ENCODE results near the gene SCLY.
"Not testable (repeated sequence)": the region's sequence is repeated elsewhere in the genome, so short reads cannot be mapped to it uniquely, and the experiment has no call there.

SCLY gene

DNA sequence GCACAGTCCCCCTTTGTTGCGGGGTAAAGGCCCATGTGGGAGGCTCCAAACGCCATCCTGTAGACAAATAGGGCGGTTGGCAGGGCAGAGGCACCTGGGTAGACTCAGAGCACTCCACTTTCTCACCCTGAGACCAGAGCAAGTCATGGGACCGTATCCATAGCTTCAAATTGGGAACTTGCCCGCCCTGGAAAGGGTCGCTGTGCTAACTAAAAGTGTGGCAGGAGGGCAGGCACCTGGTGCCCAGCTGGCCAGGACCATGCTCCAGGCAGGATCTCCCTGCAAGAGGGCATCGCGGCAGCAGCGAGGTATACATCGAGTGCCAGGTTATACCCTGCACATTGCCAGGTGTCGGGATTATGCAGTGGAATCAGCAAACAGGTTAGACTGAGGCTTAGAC, 20.8 kb upstream of the SCLY start:
- DNase-seq (ENCODE audit: low read depth in 2 of 2): no peak

DNA sequence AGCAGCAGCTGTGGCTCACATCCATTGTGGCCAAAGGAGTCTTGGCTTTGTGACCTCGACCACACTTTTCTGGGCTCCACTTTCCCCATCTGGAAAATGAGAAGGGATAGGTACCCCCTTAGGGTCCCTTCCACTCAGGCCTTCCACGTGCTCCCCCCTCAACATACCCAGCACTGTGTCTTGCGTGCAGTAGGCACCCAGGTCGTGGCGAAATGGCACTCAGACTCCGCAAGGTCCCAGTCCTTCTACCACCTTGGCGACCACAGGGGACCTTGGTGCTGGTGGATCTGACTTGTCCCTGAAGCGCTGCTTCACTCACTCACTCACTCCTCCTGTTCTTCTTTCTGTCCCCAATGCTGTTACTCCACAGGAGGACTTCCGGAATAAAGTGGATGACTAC, 19.9 kb upstream of the SCLY start:
- DNase-seq (ENCODE audit: low read depth in 2 of 2): no peak

DNA sequence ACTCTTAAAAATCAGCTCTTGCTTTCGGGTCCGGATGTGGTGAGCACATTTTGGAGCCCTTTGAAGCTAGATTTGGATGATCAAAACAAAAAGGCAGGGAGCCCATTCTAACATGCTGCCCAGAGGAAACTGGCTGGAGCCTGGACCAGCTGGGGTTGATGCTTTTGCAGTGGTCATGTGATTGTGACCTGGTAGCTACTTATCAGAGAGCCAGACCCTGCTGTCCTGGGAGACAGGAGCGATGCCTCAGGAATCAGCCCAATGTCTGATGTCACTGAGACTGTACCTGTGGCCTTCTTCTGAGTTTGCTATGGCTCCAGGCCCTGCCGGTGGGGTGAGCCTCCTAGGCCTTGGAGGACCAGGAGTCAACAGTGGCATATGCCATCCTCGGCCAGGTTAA, 18.7 kb upstream of the SCLY start:
- DNase-seq (ENCODE audit: low read depth in 2 of 2): no peak

DNA sequence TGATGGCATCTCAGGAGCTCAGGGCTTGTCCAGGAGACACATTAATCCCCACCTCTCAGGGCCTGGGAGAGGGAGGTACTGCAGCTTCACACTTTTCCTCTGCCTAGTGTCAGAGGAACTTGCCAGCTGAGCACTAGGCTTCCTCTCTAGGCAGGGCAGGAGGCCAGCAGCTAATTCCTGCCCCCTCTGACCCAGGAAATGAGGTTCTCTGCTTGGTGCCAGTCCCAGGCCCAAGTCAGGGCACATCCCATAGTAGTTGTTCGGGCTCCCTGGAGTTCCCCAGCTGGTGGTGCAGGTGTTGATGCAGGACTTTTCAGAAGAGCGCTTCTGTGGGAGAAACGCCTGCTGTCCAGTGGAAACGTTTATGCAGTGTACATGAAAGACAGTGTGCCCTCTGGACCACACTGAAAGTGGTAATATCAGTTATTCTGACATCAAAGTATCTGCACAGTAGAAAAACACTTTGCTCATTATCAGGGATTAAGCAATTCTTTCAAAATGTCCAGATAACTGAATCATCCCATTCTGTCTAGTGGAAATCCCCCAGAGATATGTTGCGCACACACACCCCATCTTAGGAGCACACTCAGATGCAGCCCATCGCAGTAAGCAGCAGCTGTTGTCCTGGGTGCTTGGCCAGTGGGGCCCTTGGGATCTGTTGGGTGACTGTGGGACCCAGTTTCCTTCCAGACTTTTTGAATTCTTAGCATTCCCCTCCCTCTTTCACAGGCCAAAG, 17.8 kb upstream of the SCLY start:
- DNase-seq (ENCODE audit: low read depth in 2 of 2): no peak

DNA sequence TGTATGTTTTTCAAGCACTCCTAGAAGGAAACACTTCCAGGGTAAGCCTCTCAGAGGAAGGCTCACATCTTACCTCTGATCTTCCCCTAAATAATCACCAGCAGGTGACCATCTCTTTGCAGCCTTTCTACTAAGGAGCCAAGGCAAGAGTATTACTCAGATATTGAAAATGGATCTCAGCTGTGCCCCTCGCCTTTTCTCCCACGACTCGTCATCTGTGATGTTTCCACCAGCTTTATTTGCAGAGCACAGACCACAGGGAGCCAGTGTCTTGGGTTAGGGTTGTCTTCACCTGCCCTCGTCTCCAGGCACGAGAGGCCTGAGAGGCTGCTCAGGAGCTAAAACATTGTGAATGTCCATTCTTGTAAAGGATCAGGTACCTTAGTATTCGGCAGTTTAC, 16.9 kb upstream of the SCLY start:
- DNase-seq (ENCODE audit: low read depth in 2 of 2): no peak

DNA sequence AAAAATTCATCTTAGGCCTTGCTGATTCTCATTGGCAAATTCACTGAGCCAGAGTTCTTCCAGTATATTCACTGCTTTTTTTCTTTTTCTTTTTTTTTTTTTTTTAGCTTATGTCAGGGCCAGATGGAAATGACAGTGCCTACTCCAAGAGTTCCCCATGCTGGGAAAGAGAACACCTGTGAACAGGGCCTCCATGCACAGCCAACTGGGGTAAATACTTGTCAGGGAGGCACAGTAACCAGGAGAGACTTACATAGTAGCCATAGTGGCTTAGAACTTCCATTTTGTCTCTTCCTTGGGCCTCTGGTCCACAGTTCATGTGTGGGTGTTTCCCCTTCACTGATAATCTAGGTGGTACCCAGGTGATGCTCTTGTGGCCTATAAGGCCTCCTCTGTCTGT, 15.2 kb upstream of the SCLY start:
- DNase-seq (ENCODE audit: low read depth in 2 of 2): no peak

DNA sequence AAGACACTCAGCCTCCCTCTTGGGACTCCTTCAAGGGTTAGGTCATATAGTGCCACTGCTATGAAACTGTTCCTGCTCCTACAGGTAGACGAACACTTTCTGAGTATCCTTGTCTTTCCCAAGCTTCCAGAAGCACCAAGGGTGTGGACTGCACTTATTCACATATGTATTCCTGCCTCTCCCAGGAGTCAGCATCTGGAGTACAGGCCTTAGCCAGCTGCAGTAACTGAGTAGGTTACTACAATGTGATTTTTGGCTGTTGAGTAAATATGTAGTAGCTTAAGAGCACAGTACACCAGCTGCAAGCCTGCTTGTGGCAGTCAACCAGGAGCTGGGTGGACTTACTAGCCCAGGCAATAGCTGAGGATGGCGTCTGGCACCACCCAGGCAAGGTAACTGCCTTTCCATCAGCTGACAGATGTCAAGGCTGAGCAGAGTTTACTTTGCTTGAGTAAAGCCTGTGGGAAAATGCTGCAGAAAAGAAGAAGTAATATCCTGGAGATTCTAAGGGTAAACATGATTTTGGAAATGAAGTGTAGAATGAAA, 14.0 kb upstream of the SCLY start:
- DNase-seq (ENCODE audit: low read depth in 2 of 2): no peak

DNA sequence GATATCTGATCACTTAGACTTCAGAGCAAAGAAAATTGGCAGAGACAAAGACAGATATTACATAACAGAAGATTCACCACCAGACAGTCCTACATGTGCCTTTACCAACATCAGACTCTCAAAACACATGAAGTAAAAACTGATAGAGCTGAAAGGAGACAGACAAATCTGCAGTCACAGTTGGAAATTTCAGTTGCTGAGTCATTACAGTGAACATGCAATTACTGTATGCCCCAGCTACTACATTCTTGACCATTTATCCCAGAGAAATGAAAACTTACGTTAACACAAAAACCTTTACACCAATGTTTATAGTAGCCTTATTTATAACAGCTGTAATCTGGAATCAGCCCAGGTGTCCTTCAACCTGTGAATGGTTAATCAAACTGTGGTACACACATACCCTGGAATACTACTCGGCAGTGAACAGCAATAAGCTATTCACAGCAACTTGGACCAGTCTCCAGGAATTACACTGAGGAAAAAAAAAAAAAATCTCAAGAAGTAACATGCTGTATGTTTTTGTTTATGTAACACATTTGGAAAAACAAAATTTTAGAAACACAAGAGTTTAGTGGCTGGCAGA, 7.5 kb upstream of the SCLY start:
- DNase-seq (ENCODE audit: low read depth in 2 of 2): no peak

DNA sequence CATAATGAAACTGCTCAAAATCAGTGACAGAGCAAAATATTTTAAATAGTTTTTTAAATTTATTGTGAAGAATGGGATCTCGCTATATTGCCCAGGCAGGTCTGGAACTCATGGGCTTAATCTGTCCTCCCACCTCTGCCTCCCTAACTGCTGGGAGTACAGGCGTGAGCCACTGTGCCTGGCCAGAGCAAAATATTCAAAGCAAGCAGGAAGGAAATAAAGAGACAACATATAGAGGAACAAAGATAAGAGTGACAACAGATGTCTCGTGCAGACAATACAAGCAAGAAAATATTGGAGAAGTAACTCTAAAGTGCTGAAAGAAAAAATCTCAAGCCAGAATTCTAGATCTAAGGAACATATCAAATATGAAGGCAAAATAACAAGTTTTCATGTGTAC, 5.0 kb upstream of the SCLY start:
- DNase-seq (ENCODE audit: low read depth in 2 of 2): no peak

DNA sequence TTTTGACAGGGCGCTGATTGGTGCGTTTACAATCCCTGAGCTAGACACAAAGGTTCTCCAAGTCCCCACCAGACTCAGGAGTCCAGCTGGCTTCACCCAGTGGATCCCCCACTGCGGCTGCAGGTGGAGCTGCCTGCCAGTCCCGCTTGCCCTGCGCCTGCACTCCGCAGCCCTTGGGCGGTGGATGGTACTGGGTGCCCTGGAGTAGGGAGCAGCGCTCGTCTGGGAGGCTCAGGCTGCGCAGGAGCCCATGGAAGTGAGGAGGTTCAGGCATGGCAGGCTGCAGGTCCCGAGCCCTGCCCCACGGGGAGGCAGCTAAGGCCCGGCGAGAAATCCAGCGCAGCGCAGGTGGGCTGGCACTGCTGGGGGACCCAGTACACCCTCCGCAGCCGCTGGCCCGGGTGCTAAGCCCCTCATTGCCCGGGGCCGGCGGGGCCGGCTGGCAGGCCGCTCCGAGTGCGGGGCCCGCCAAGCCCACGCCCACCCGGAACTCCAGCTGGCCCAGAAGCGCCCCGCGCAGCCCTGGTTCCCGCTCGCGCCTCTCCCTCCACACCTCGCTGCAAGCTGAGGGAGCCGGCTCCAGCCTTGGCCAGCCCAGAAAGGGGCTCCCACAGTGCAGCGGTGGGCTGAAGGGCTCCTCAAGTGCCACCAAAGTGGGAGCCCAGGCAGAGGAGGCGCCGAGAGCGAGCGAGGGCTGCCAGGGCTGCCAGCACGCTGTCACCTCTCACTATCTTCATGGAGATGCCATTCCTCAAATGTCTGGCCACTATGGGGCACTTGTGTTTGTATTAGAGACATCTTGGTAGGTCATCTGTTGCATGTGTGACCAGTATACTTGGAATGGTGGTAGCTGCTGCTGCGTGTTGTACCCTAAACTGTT, 2.9 kb upstream of the SCLY start:
- not testable (repeated sequence) for DNase-seq (ENCODE audit: low read depth in 2 of 2)

DNA sequence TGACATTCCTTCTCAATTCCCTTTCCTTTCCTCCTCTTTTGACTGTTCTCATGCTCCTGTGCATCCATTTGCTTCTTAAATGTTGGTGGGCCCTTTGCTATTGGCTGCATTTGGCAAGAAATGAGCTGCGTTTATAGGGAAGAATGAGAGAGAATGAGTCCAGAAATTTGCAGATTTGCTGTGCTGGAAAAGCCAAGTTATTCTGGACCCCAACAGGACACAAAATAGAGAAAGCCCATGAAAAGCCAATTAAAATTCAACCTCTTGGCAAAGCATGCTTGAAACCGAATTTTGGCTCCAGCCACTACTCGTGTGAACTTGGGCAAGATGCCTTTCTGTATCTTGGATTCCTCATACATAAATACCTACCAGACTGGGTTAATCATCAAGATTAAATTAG, 1.3 kb upstream of the SCLY start:
- DNase-seq (ENCODE audit: low read depth in 2 of 2): no peak

DNA sequence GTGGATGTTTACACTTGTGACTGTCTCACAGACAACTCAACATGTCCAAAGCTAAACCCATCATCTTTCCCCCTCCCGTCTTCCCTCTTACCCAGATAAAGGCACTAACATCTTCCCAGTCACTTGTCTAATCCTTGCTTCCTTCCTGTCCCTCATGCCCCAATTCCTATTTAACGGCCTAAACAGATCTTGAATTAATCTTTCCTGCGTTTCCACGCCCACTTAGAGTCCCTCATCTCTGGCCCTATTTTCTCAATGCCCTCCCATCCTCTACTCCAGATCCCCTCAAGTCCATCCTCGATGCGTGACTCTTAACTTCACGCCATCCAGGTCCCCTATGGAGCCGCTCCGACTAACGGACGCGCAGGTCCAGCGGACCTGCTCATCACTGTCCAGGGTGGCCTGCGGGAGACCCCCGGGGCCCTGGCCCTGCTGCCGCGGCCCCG, 682 bp upstream of the SCLY start:
- no peak for DNase-seq (ENCODE audit: low read depth in 2 of 2)

DNA sequence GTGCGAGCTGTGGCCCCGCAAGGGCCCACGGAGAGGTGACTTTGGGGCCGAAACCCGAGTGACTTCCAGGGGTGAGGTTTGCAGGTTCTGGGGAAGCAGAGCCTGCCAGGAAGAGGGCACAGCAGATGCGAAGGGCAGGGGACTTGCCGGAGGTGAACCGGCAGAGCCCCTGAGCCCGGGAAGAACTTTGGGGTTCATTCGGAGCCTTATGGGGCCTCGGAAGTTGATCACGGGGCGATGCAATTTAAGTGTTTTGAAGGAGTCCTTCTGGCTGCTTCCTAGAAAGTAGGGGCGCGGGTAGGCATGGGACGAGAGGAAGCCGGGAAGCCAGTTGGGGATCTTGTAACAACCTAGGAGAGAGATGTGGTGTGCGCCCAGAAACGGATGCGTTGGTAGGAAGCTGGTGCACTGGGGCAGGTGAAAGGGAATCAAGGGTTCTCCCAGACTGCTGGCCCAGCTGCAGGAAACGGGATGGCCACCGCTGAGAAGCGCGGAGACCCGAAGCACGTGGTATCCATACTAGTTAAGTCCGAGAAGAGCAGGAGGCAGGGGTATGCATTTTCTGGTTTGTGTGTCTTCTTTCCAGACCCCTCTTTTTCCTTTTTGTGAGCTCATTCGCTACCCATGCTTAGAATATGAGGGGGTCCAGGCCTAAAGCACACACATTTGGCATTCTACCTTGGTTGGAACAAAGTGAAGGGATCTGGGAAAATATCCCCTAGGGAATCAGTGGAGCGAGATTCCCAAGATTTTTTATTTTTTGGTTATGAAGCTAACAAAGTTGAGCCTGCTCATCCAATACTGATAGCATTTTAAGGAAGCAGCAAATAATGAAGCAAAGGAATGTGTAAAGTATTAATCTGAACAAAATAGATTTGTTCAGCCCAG, 758 bp downstream of the SCLY start:
- DNase-seq (ENCODE audit: low read depth in 2 of 2): no peak

DNA sequence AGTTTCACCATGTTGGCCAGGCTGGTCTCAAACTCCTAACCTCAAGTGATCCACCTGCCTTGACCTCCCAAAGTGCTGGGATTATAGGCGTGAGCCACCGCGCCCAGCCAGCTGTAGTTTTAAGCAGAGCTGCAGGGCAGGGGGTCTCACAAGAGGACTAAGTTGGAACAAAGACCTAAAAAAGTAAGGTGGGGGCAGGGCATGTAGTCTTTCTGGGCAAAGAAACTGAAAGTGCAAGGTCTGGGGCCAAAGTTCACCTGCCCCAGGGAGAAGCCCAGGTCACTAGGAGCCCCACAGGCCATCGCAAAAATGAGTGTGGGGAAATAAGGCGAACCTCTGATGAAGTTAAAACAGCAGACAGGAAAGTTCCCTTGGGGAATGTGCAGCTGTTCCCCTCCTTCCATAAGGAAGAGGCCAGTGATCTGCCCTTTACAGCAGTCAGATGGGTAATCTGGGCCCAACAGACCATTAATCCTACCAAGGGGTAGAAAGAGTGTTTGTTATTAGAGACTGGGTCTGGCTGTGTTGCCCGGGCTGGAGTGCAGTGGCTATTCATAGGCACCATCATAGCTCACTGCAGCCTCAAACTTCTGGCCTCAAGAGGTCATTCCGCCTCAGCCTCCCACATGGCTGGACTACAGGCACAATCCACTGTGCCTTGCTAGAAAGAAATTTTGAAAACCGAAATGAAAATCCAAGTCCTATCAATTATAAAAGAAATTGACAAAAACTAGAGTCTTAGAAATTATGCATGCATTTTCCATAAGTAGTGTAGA, 2.8 kb downstream of the SCLY start:
- DNase-seq (ENCODE audit: low read depth in 2 of 2): no peak

DNA sequence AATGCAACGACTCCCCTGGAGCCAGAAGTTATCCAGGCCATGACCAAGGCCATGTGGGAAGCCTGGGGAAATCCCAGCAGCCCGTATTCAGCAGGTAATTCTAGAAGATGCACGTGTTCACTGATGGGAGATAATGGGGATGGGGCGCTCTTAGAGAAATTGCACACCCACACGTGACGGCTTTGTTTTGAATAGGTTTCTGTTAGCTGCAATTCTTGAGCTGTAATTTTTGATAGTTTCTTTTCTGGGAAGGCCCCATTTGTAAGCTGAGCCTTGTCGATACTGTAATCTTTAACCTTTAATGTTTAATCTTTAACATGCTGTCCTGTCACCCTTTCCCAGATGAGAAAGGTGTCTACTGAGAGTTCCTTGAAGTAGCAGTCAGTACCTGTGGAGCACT, 3.6 kb downstream of the SCLY start:
- no peak for DNase-seq (ENCODE audit: low read depth in 2 of 2)

DNA sequence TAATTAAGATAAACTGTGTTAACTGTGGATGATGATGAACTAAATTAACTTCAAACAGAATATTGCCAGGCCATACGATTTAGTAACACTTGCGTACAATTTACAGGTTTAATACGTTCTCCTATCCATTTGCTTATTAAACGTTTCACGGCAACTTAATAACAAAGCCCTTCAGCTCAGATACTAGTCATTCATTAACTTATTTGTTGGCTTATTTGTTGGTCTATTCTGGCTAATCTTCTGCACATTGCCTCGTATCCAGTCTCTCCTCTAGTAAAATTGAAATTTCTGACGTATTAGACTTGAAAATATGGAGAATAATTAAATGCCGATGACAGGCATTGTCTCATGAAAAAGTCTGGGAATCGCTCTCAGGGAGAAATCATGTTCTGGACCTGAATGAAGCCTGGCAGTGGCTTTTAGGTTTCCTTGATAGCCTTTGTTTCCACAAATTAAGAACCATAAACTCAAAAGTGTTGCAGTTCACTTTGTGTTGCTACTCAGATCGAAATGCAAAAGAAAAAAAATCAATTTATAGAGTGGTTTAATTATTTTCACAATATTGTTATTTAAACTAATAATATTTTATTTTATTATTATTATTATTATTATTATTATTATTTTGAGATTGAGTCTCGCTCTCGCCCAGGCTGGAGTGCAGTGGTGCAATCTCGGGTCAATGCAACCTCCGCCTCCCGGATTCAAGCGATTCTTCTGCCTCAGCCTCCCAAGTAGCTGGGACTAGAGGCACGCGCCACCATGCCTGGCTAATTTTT, 4.5 kb downstream of the SCLY start:
- DNase-seq (ENCODE audit: low read depth in 2 of 2): no peak

DNA sequence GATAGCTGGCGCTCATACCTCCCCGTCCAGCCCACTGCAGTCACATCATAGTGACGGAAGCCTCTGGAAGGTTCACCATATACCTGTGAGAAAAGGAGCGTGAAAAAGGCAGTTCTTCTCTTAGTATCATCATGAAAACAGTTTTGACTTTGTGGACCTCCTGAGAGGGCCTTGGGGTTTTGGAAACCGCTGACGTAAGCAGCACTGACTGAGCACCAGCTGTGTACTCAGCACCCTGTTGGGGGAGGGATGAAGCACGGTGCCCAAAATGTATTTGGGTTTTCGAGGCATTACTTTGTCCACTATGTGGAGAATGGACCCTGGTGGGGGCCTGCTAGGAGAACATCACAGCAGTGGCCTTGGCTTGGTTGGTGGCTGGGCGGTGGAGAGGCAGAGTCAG, 5.4 kb downstream of the SCLY start:
- no peak for DNase-seq (ENCODE audit: low read depth in 2 of 2)

DNA sequence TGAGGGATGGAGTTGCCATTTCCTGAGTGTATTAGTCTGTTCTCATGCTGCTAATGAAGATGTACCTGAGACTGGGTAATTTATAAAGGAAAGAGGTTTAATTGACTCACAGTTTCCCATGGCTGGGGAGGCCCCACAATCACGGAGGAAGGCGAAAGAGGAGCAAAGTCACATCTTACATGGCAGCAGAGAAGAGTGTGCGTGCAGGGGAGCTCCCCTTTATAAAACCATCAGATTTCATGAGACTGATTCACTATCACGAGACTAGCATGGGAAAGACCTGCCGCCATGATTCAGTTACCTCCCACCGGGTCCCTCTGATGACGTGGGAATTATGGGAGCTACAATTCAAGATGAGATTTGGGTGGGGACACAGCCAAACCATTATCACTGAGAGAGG, 5.9 kb downstream of the SCLY start:
- not testable (repeated sequence) for DNase-seq (ENCODE audit: low read depth in 2 of 2)

DNA sequence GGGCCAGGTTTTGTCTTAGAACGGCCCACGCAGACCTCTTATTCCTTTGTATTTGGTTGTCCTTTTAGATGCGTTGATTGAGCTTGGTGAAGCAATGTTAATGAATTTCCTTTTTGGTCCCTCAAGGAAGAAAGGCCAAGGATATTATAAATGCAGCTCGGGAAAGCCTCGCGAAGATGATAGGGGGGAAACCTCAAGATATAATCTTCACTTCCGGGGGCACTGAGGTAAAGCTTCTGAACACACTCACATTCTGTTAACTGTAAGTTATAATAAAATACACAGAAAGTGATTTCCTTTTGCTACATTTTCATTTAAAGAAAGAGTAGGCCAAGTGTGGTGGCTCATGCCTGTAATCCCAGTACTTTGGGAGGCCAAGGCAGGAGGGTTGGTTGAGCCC, 7.1 kb downstream of the SCLY start:
- no peak for DNase-seq (ENCODE audit: low read depth in 2 of 2)
